Measurements from ENCODE around the gene TLX2. TPM values are rescaled to one million over a fixed set of nuclear protein-coding genes. Genes with fewer than 3 reads are reported as not detected.

Gene TLX2
- total and polyA plus RNA-seq, 2 of the 8 experiments (the other 6 are each of a cell fraction or from before 2014, with no cell fraction given): 0.06 to 0.17 TPM

GRCh38 chr2:74481961-74482800, 32.1 kb upstream of the TLX2 start:
- peaks cover 4 to 9% of the 10 kb centered on the region in 2 experiments for H4K20me1 ChIP-seq (replicated peaks in 1 of 2; ENCODE audit: control insufficient read depth in 1 of 2, insufficient read depth in 2 of 2, low read length in 2 of 2)
- H3K79me2 ChIP-seq (ENCODE audit: control insufficient read depth in 1 of 2, insufficient read depth in 2 of 2, low read length in 2 of 2): peaks cover 0 to 9% of the 10 kb centered on the region in 2 experiments; a peak in 1 of 4 replicates
- H3K36me3 ChIP-seq (ENCODE audit: control insufficient read depth in 2 of 4, insufficient read depth in 4 of 4, low read length in 3 of 4): peaks cover 0 to 6% (median 2%) of the 10 kb centered on the region in 4 experiments; a peak in 5 of 8 replicates
- H4K8ac ChIP-seq (ENCODE audit: extremely low read depth, insufficient read depth, low read length): peak overlapping the region; percentile 96; the same call in 1 of the 2 replicates
- peak overlapping the region; percentile 98 to 100 for H3K4me2 ChIP-seq (ENCODE audit: insufficient read depth in 1 of 2, low read depth in 2 of 2, low read length in 2 of 2)
- peak overlapping the region; percentile 92 for H3K27ac ChIP-seq (ENCODE audit: low read depth, low read length)
- ChIA-PET POLR2A (ENCODE audit: partially characterized antibody) (interaction anchor here (0.8 to 7.3 kb wide), 23 partner anchors 9 to 106 kb away, joined by 3 to 85 read pairs (median 6); partner anchors contain the start of genes AUP1, C2orf81, DQX1 and HTRA2), CTCF (ENCODE audit: partially characterized antibody) (interaction anchor here (0.8 to 8.0 kb wide), 25 partner anchors 9 to 109 kb away, joined by 3 to 73 read pairs (median 6); partner anchors contain the start of genes AUP1, HTRA2, INO80B and LBX2)
- 3% methylated on average over 77 of the region's 80 CpGs; no CpG with 5 or more reads in 1 of the 2 experiments for WGBS, 2 experiments (ENCODE audit: extremely low coverage in 1 of 2, insufficient coverage in 1 of 2, insufficient read length in 1 of 2, insufficient replicate concordance in 2 of 2, low coverage in 1 of 2, low lambda C conversion rate in 2 of 2, missing lambda C conversion rate in 1 of 2)
- H3K27me3 ChIP-seq (replicated peaks in 1 of 4; ENCODE audit: control insufficient read depth in 3 of 4, extremely low read depth in 1 of 4, insufficient read depth in 3 of 4, low read length in 3 of 4): no peaks in the 10 kb centered on the region; a peak in 1 of 7 replicates
- H2AFZ ChIP-seq (ENCODE audit: low read length): peak overlapping the region; percentile 89; the same call in 1 of the 2 replicates
- DNase-seq (ENCODE audit: low read depth in 1 of 2, low spot score in 2 of 2): peak in 1 of 2 experiments; percentile 84
- H3K9ac ChIP-seq (replicated peaks in 1 of 4; ENCODE audit: extremely low read depth in 1 of 4, low read depth in 3 of 4, low read length in 3 of 4): peak overlapping the region; percentile 41 to 87 (median 63)
- H3K23me2 ChIP-seq (ENCODE audit: low read depth, low read length): peaks cover 9% of the 10 kb centered on the region; the same call in 1 of the 2 replicates
- H2BK15ac ChIP-seq (ENCODE audit: low read length): no peak overlapping the region
- H3K4me1 ChIP-seq (replicated peaks in 1 of 4; ENCODE audit: control insufficient read depth in 3 of 4, insufficient read depth in 4 of 4, low read length in 3 of 4): peaks cover 0 to 10% (median 4%) of the 10 kb centered on the region in 4 experiments; a peak in 4 of 7 replicates
- no peak overlapping the region for H2AK5ac ChIP-seq (ENCODE audit: low read depth, low read length)
- H2BK120ac ChIP-seq (replicated peaks; ENCODE audit: low read depth, low read length): no peak overlapping the region
- no peak for FAIRE-seq
- no peak overlapping the region for H3K56ac ChIP-seq (replicated peaks; ENCODE audit: insufficient read length, low read depth, low read length)
- H2BK12ac ChIP-seq (ENCODE audit: low read depth, low read length): no peak overlapping the region
- H2BK5ac ChIP-seq (ENCODE audit: low read depth, low read length): peak overlapping the region; percentile 97
- no peak overlapping the region for H3K23ac ChIP-seq (ENCODE audit: insufficient read length)
- no peak overlapping the region for H3K14ac ChIP-seq (ENCODE audit: insufficient read length)
- H2BK20ac ChIP-seq (ENCODE audit: low read length): no peak overlapping the region
- H3K4me3 ChIP-seq (ENCODE audit: extremely low read depth in 1 of 4, insufficient read depth in 2 of 4, low read depth in 3 of 4, low read length in 4 of 4): peak overlapping the region; percentile 69 to 99 (median 93)
- H3K79me1 ChIP-seq (ENCODE audit: low read depth, low read length): no peaks in the 10 kb centered on the region; the same call in 1 of the 2 replicates
- H3K4ac ChIP-seq (replicated peaks; ENCODE audit: insufficient read length, low read depth, low read length): peak overlapping the region; percentile 85
- no peak for TF ChIP-seq SRF (IDR thresholded peaks at IDR 0.05; ENCODE audit: low read depth, low read length)
- no peak for TF ChIP-seq MAFK (IDR thresholded peaks at IDR 0.05; ENCODE audit: low read depth, low read length)
- TF ChIP-seq SP2 (IDR thresholded peaks at IDR 0.05; ENCODE audit: low read length): no peak
- TF ChIP-seq MAX (IDR thresholded peaks at IDR 0.05): peak; percentile 8; the same call in 1 of the 2 replicates
- TF ChIP-seq GABPA (IDR thresholded peaks at IDR 0.05; ENCODE audit: borderline replicate concordance, insufficient read depth, low read length): no peak
- TF ChIP-seq SIN3A (conservative IDR thresholded peaks at IDR 0.05 in 1 of 2, IDR thresholded peaks at IDR 0.05 in 1 of 2; ENCODE audit: low read depth in 1 of 2, low read length in 2 of 2): peak; percentile 11 to 30; a peak in 1 of 4 replicates
- TF ChIP-seq BRCA1 (IDR thresholded peaks at IDR 0.05; ENCODE audit: low read depth, low read length): no peak
- TF ChIP-seq ZNF274 (IDR thresholded peaks at IDR 0.05; ENCODE audit: borderline replicate concordance, extremely low read depth, low read length): no peak
- peak; percentile 88 for TF ChIP-seq KDM4A (IDR thresholded peaks at IDR 0.05; ENCODE audit: low read depth, low read length, severe bottlenecking)
- H4K91ac ChIP-seq (replicated peaks; ENCODE audit: insufficient read length, low read length): peak overlapping the region; percentile 54
- H4K5ac ChIP-seq (ENCODE audit: insufficient read length, low read depth, low read length): peak overlapping the region; percentile 85
- H3K9me3 ChIP-seq (ENCODE audit: insufficient read depth in 2 of 2, low read depth in 1 of 2, low read length in 1 of 2): no peaks in the 10 kb centered on the region
- H3K18ac ChIP-seq (ENCODE audit: extremely low read depth, low read length): peak overlapping the region; percentile 91

All from H1 (cell line).